HepG2 (cell line): Measurements from ENCODE around the gene IFNLR1. TPM values are rescaled to one million over a fixed set of nuclear protein-coding genes. Genes with fewer than 3 reads are reported as not detected.

Experiments
- ATAC-seq: fragments of 200-7000 bp; cut with Tn5 transposase; 3 replicates; pipeline ENCODE4 v1.9.1; 2020; ENCODE audit warnings: mild to moderate bottlenecking, moderate library complexity
- BruUV-seq: library from RNA; stranded (reverse); fragments of 400-500 nt; replicated peaks from 2 replicates; lab custom pipeline; 2021; lab: Mats Ljungman, UMichigan
- CTCF ChIA-PET: fragments of 300-600 bp; formaldehyde crosslinking; extraction: SDS; loops from one replicate; lab custom pipeline; 2021; ENCODE audit warnings: low total read pairs, inconsistent platforms, low intra/inter-chr PET ratio; lab: Yijun Ruan, JAX
- POLR2A ChIA-PET: fragments of 350-600 bp; sonication (Branson Sonifier 250); formaldehyde crosslinking; loops from one replicate; lab custom pipeline; 2020; ENCODE audit warnings: antibody characterized with exemption, inconsistent platforms; lab: Yijun Ruan, JAX
- DNase-seq: peaks from one replicate; pipeline ENCODE4 v3.0.0-alpha.2; 2015; ENCODE audit warnings: low spot score
- FAIRE-seq: peaks from 3 replicates; lab custom pipeline; 2011; peaks lifted over from hg19 to GRCh38; lab: Jason Lieb, UNC
- H2AFZ ChIP-seq: one replicate; pipeline ENCODE4 v1.6.1; 2011; ENCODE audit warnings: low read length, inconsistent platforms
- H3K27ac ChIP-seq: fragments of 300-600 bp; 3 replicates; pipeline ENCODE4 v1.8.0; 2011; ENCODE audit warnings: mixed run types, mild to moderate bottlenecking, mixed read lengths, low read length, inconsistent platforms; ENCODE audit not compliant: insufficient read depth; ENCODE audit errors: extremely low read length
- H3K27me3 ChIP-seq, 2 experiments: fragments of 200-600 bp in 1 of 2; 2 replicates in 1 of 2; 3 replicates in 1 of 2; pipeline versions ENCODE4 v1.6.0 to v1.8.0; 2011; ENCODE audit warnings: low read length in 2 of 2, mild to moderate bottlenecking in 2 of 2, moderate library complexity in 2 of 2, inconsistent platforms in 1 of 2; ENCODE audit not compliant: insufficient read depth in 2 of 2, control insufficient read depth in 1 of 2
- H3K36me3 ChIP-seq, 2 experiments: fragments of 200-600 bp in 1 of 2; replicated peaks in 1 of 2; 2 replicates in 1 of 2; 3 replicates in 1 of 2; pipeline versions ENCODE4 v1.5.1 to v1.8.0; 2011; ENCODE audit warnings: low read length in 2 of 2, inconsistent platforms in 1 of 2; ENCODE audit not compliant: insufficient read depth in 2 of 2, control insufficient read depth in 1 of 2
- H3K4me1 ChIP-seq: 2 replicates; pipeline ENCODE4 v1.5.1; 2012; ENCODE audit warnings: low read length, inconsistent platforms; ENCODE audit not compliant: insufficient read depth
- H3K4me2 ChIP-seq: 2 replicates; pipeline ENCODE4 v1.6.0; 2011; ENCODE audit warnings: low read depth, low read length, inconsistent platforms
- H3K4me3 ChIP-seq, 3 experiments: fragments of 200-600 bp in 1 of 3; sonication (generic), shearing (Covaris generic) in 1 of 3; replicated peaks in 1 of 3; 2 replicates each; pipeline ENCODE4 v1.5.1; 2011 to 2016; ENCODE audit warnings: low read length in 3 of 3, inconsistent platforms in 2 of 3, low read depth in 2 of 3, mild to moderate bottlenecking in 2 of 3, control low read depth in 1 of 3, mixed read lengths in 1 of 3; ENCODE audit not compliant: insufficient read depth in 1 of 3
- H3K79me2 ChIP-seq: one replicate; pipeline ENCODE4 v1.6.1; 2011; ENCODE audit warnings: low read length, inconsistent platforms; ENCODE audit not compliant: insufficient read depth
- H3K9ac ChIP-seq: 2 replicates; pipeline ENCODE4 v1.6.0; 2011; ENCODE audit warnings: mild to moderate bottlenecking, low read depth, low read length, inconsistent platforms; ENCODE audit not compliant: insufficient read depth
- H3K9me3 ChIP-seq: 2 replicates; pipeline ENCODE4 v1.5.1; 2012; ENCODE audit warnings: mild to moderate bottlenecking, low read length
- H4K20me1 ChIP-seq: 2 replicates; pipeline ENCODE4 v1.6.0; 2011; ENCODE audit warnings: inconsistent platforms, mild to moderate bottlenecking, low read length, moderate library complexity; ENCODE audit not compliant: insufficient read depth
- BRD4 ChIP-seq: sonication (generic); formaldehyde crosslinking; IDR thresholded peaks from 2 replicates; pipeline ENCODE4 v1.4.0; 2020; ENCODE audit warnings: missing genetic modification reagents
- CREB1 ChIP-seq, 2 experiments: fragments of 450-650 bp in 1 of 2; IDR thresholded peaks; 2 replicates each; pipeline ENCODE4 v1.6.1; 2016 to 2017; ENCODE audit warnings: control low read depth in 1 of 2, mild to moderate bottlenecking in 1 of 2, missing compliant biosample characterization in 1 of 2, missing genetic modification characterization in 1 of 2
- GMEB1 ChIP-seq: sonication (generic); formaldehyde crosslinking; IDR thresholded peaks from 2 replicates; pipeline ENCODE4 v1.5.1; 2020; ENCODE audit warnings: missing genetic modification reagents, mild to moderate bottlenecking, borderline replicate concordance
- HHEX ChIP-seq: IDR thresholded peaks from 2 replicates; pipeline ENCODE4 v1.6.1; 2016; ENCODE audit warnings: control low read depth
- IRX3 ChIP-seq: sonication (generic); formaldehyde crosslinking; IDR thresholded peaks from 2 replicates; pipeline ENCODE4 v1.8.1; 2023; ENCODE audit warnings: mild to moderate bottlenecking, low read depth, missing genetic modification reagents, borderline replicate concordance
- JUND ChIP-seq: sonication (generic); formaldehyde crosslinking; IDR thresholded peaks from 2 replicates; pipeline ENCODE4 v1.8.0; 2022; ENCODE audit warnings: mild to moderate bottlenecking, missing genetic modification reagents
- NFE2L1 ChIP-seq: sonication (generic); formaldehyde crosslinking; IDR thresholded peaks from 2 replicates; pipeline ENCODE4 v1.4.0; 2020; ENCODE audit warnings: missing genetic modification reagents, mild to moderate bottlenecking, borderline replicate concordance
- NFYB ChIP-seq: sonication (generic); formaldehyde crosslinking; IDR thresholded peaks from 2 replicates; pipeline ENCODE4 v1.4.0; 2020; ENCODE audit warnings: missing genetic modification reagents
- SALL2 ChIP-seq: sonication (generic); formaldehyde crosslinking; IDR thresholded peaks from 2 replicates; pipeline ENCODE4 v1.8.1; 2023; ENCODE audit warnings: mild to moderate bottlenecking, missing genetic modification reagents, inconsistent platforms
- TCF7L2 ChIP-seq: IDR thresholded peaks from 2 replicates; pipeline ENCODE4 v1.6.1; 2011; ENCODE audit warnings: mild to moderate bottlenecking, low read depth, low read length, moderate library complexity
- ZNF256 ChIP-seq: sonication (generic); formaldehyde crosslinking; conservative IDR thresholded peaks from 2 replicates; pipeline ENCODE4 v1.4.0; 2020; ENCODE audit warnings: missing genetic modification reagents
- ZNF282 ChIP-seq: fragments of 450-650 bp; IDR thresholded peaks from 2 replicates; pipeline ENCODE4 v1.6.1; 2018; ENCODE audit not compliant: partially characterized antibody
- ZNF431 ChIP-seq: sonication (generic); formaldehyde crosslinking; IDR thresholded peaks from 2 replicates; pipeline ENCODE4 v1.9.0; 2022; ENCODE audit warnings: missing genetic modification reagents, low read depth, mild to moderate bottlenecking, borderline replicate concordance
- ZNF678 ChIP-seq: sonication (generic); formaldehyde crosslinking; IDR thresholded peaks from 2 replicates; pipeline ENCODE4 v1.4.0; 2020; ENCODE audit warnings: mild to moderate bottlenecking, missing genetic modification reagents
- ZNF749 ChIP-seq: sonication (generic); formaldehyde crosslinking; IDR thresholded peaks from 2 replicates; pipeline ENCODE4 v1.8.0; 2022; ENCODE audit warnings: mild to moderate bottlenecking, missing genetic modification reagents, moderate library complexity, borderline replicate concordance
- ZNF782 ChIP-seq: sonication (generic); formaldehyde crosslinking; IDR thresholded peaks from 2 replicates; pipeline ENCODE4 v1.4.0; 2020; ENCODE audit warnings: missing genetic modification reagents, mild to moderate bottlenecking, borderline replicate concordance
- WGBS: methylation state at CpG from one replicate; pipeline ENCODE4 v1.1.6; 2017; ENCODE audit warnings: low lambda C conversion rate; 5-methylcytosine and 5-hydroxymethylcytosine counted together
- in situ Hi-C: cut with HindIII; loops from 2 replicates; pipeline ENCODE4 v1.10.0; 2017; ENCODE audit warnings: low pct_unique_long_range_greater_than_20kb; ENCODE audit not compliant: extremely low pct_ligation_motif_present
- intact Hi-C: fragments of 100-400 bp; cut with micrococcal nuclease; formaldehyde crosslinking; loops from one replicate; pipeline ENCODE4 v1.10.0; 2022; ENCODE audit not compliant: unreplicated experiment
- polyA plus RNA-seq, 8 experiments: library from polyadenylated mRNA; depleted of rRNA in 3 of 8; stranded (reverse) in 7 of 8; unstranded in 1 of 8; fragments of >200 nt; fragmentation: Illumina TruSeq in 4 of 8; extraction: Trizol in 4 of 8; gene quantifications; 2 replicates each; pipeline versions ENCODE4 v1.2.1 to v1.2.3, GENCODE V29; 2011 to 2016; ENCODE audit warnings: low read depth in 4 of 8, missing spikeins in 1 of 8, mixed read lengths in 1 of 8; ENCODE audit not compliant: insufficient read depth in 1 of 8
- total RNA-seq, 5 experiments: library from RNA; depleted of rRNA; stranded (reverse); fragments of >200 nt; fragmentation: Illumina TruSeq; extraction: Trizol; gene quantifications; 2 replicates each; pipeline ENCODE4 v1.2.3, GENCODE V29; 2016; ENCODE audit warnings: low read depth in 1 of 5
- TF ChIP-seq, protein P1 (sequence below): sonication (generic); formaldehyde crosslinking; IDR thresholded peaks from 2 replicates; pipeline ENCODE4 v1.4.0; 2020; ENCODE audit warnings: missing genetic modification reagents

IFNLR1 gene
- total and polyA plus RNA-seq, 2 of the 13 experiments (the other 11 are each of a cell fraction or from before 2014, with no cell fraction given), result 3.8 to 8.5 TPM

DNA sequence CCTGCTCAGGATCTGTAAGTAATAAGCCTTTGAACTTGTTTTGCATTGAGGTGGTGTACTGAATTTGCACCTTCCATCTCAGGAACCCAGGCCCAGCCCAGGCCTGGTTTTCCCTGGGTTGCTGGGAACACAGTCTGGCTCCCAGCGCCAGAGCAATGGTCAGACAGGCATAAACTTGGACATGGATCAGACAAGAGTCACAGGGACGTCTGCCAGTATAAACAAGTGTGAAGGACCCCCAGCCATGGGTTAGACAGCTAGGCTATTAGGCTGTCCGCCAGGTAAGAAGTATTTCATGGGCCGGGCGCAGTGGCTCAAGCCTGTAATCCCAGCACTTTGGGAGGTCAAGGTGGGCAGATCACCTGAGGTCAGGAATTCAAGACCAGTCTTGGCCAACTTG, 5.5 kb downstream of the IFNLR1 start:
- ChIA-PET POLR2A (no interaction called here), CTCF (no interaction called here)
- H3K27me3 ChIP-seq, result no peaks in the 10 kb centered on the region
- no peaks in the 10 kb centered on the region for H3K9me3 ChIP-seq
- DNase-seq (no peak), FAIRE-seq (no peak), ATAC-seq (no peak)
- no peaks in the 10 kb centered on the region for H4K20me1 ChIP-seq
- H3K9ac ChIP-seq, result no peak overlapping the region
- no peak overlapping the region for H3K27ac ChIP-seq
- intact Hi-C loops (no loop called here), in situ Hi-C loops (no loop called here)
- TF ChIP-seq BRD4, result no peak
- TF ChIP-seq TCF7L2, result no peak
- TF ChIP-seq JUND (CRISPR knock-in tag), result no peak
- no peak for TF ChIP-seq ZNF678 (CRISPR knock-in tag)
- no peak for TF ChIP-seq ZNF256
- TF ChIP-seq HHEX (CRISPR knock-in tag), result no peak
- TF ChIP-seq ZNF431, result no peak
- TF ChIP-seq CREB1 (IDR thresholded peaks at IDR 0.05), result no peak
- no peak for TF ChIP-seq CREB1 (CRISPR knock-in tag; IDR thresholded peaks at IDR 0.05)
- no peak for TF ChIP-seq SALL2 (CRISPR knock-in tag)
- TF ChIP-seq ZNF782, result no peak
- no peak for TF ChIP-seq NFE2L1
- no peak for TF ChIP-seq ZNF282
- TF ChIP-seq, protein P1, sequence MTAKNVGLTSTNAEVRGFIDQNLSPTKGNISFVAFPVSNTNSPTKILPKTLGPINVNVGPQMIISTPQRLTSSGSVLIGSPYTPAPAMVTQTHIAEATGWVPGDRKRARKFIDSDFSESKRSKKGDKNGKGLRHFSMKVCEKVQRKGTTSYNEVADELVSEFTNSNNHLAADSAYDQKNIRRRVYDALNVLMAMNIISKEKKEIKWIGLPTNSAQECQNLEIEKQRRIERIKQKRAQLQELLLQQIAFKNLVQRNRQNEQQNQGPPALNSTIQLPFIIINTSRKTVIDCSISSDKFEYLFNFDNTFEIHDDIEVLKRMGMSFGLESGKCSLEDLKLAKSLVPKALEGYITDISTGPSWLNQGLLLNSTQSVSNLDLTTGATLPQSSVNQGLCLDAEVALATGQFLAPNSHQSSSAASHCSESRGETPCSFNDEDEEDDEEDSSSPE, result no peak
- no peak for TF ChIP-seq NFYB
- TF ChIP-seq ZNF749, result no peak
- no peak for TF ChIP-seq GMEB1 (CRISPR knock-in tag)
- TF ChIP-seq IRX3 (CRISPR knock-in tag), result no peak
- H3K4me1 ChIP-seq, result peaks cover 37% of the 10 kb centered on the region
- no peak overlapping the region for H2AFZ ChIP-seq
- no peak overlapping the region for H3K4me2 ChIP-seq
- WGBS, result 100% methylated on average over 1 of the region's 5 CpGs
- no TSS peak for BruUV-seq
- peaks cover 18% of the 10 kb centered on the region for H3K79me2 ChIP-seq
- peaks cover 1 to 7% of the 10 kb centered on the region in 2 experiments; a peak in 2 of 5 replicates for H3K36me3 ChIP-seq
- H3K4me3 ChIP-seq, result no peak overlapping the region
